Endodermal cell (in vitro differentiated cells): ENCODE measurements around the gene ZFR2. TPM values are rescaled to one million over a fixed set of nuclear protein-coding genes. Genes with fewer than 3 reads are reported as not detected.

Source experiments
- DNase-seq: peaks from one replicate; pipeline ENCODE4 v3.0.0-alpha.2; 2017
- H3K27ac ChIP-seq: 2 replicates; pipeline ENCODE4 v1.5.1; 2013; ENCODE audit warnings: mild to moderate bottlenecking, low read depth, low read length, moderate library complexity
- H3K27me3 ChIP-seq: 2 replicates; pipeline ENCODE4 v1.6.1; 2013; ENCODE audit warnings: mild to moderate bottlenecking, low read length, moderate library complexity; ENCODE audit not compliant: insufficient read depth, control insufficient read depth, poor library complexity, severe bottlenecking
- H3K36me3 ChIP-seq: 2 replicates; pipeline ENCODE4 v1.7.0; 2013; ENCODE audit warnings: mild to moderate bottlenecking, low read length, moderate library complexity; ENCODE audit not compliant: control insufficient read depth, insufficient read depth
- H3K4me1 ChIP-seq: one replicate; pipeline ENCODE4 v1.7.0; 2013; ENCODE audit warnings: low read length; ENCODE audit not compliant: control insufficient read depth, insufficient read depth
- H3K4me3 ChIP-seq: 2 replicates; pipeline ENCODE4 v1.5.1; 2013; ENCODE audit warnings: mild to moderate bottlenecking, low read length, moderate library complexity
- H3K9ac ChIP-seq: 2 replicates; pipeline ENCODE4 v1.6.1; 2013; ENCODE audit warnings: mild to moderate bottlenecking, low read length, moderate library complexity; ENCODE audit not compliant: poor library complexity, severe bottlenecking; ENCODE audit errors: extremely low read depth
- H3K9me3 ChIP-seq: 2 replicates; pipeline ENCODE4 v1.6.1; 2013; ENCODE audit warnings: mild to moderate bottlenecking, low read length, moderate library complexity; ENCODE audit not compliant: control insufficient read depth
- H3K27ac Mint-ChIP-seq: 2 replicates; pipeline ENCODE4 v1.8.0; 2020; ENCODE audit warnings: mixed read lengths
- H3K27me3 Mint-ChIP-seq: 2 replicates; pipeline ENCODE4 v1.8.0; 2021; ENCODE audit warnings: mild to moderate bottlenecking, mixed read lengths; ENCODE audit not compliant: insufficient read depth
- H3K36me3 Mint-ChIP-seq: 2 replicates; pipeline ENCODE4 v1.8.0; 2020; ENCODE audit warnings: low read depth, mixed read lengths
- H3K4me1 Mint-ChIP-seq: 2 replicates; pipeline ENCODE4 v1.8.0; 2020; ENCODE audit warnings: mixed read lengths
- H3K4me3 Mint-ChIP-seq: 2 replicates; pipeline ENCODE4 v1.8.0; 2020; ENCODE audit warnings: mild to moderate bottlenecking, moderate library complexity, mixed read lengths
- H3K9me3 Mint-ChIP-seq: 2 replicates; pipeline ENCODE4 v1.8.0; 2020; ENCODE audit warnings: mild to moderate bottlenecking, mixed read lengths
- CTCF ChIP-seq: fragments of 200-600 bp; sonication (generic); conservative IDR thresholded peaks from 2 replicates; pipeline ENCODE4 v1.5.0; 2021; ENCODE audit warnings: antibody characterized with exemption, mild to moderate bottlenecking
- WGBS, 2 experiments: methylation state at CpG; one replicate each; pipeline versions ENCODE4 v1.1.5 to v1.1.7; 2013; ENCODE audit warnings: missing lambda C conversion rate in 2 of 2, mixed read lengths in 1 of 2; ENCODE audit not compliant: insufficient coverage in 1 of 2, insufficient read length in 1 of 2; 5-methylcytosine and 5-hydroxymethylcytosine counted together
- total RNA-seq, 2 donors: library from RNA; stranded (reverse); fragmentation: NEBNext Ultra II Directional in 1 of 2; extraction: Animal tissue kit (Norgen Biotek cat#: 25700) in 1 of 2; gene quantifications; 2 replicates in 1 of 2; 3 replicates in 1 of 2; pipeline ENCODE4 v1.2.1, GENCODE V29; 2021

ZFR2 gene
- total RNA-seq, 2 donors from 2014 or later: 16.4 to 24.6 TPM

- H3K27ac ChIP-seq: no peak overlapping the region
- no peak overlapping the region for H3K4me3 ChIP-seq
- H3K36me3 ChIP-seq: peaks cover 14% of the 10 kb centered on the region
- H3K4me3 Mint-ChIP-seq: no peak overlapping the region
- no peak overlapping the region for H3K27ac Mint-ChIP-seq
- H3K9me3 ChIP-seq: peaks cover 23% of the 10 kb centered on the region
- no peaks in the 10 kb centered on the region for H3K4me1 Mint-ChIP-seq
- no peaks in the 10 kb centered on the region for H3K27me3 ChIP-seq
- no peaks in the 10 kb centered on the region for H3K4me1 ChIP-seq
- WGBS, 2 experiments: 91 to 100% methylated on average over 1 of the region's 1 CpG
- peaks cover 57% of the 10 kb centered on the region for H3K36me3 Mint-ChIP-seq
- TF ChIP-seq CTCF: no peak
- no peak overlapping the region for H3K9ac ChIP-seq
- no peak for DNase-seq
- H3K27me3 Mint-ChIP-seq: peaks cover 2% of the 10 kb centered on the region
- peaks cover 31% of the 10 kb centered on the region for H3K9me3 Mint-ChIP-seq
Observed at GRCh38 chr19:3852177-3852511, 16.7 kb downstream of the ZFR2 start.

- H3K36me3 Mint-ChIP-seq: peaks cover 54% of the 10 kb centered on the region
- Histone ChIP-seq H3K27ac (no peak overlapping the region), H3K4me3 (no peak overlapping the region)
Observed at GRCh38 chr19:3851254-3852176, 17.3 kb downstream of the ZFR2 start.

GRCh38 chr19:3850320-3850972 is 18.4 kb downstream of the ZFR2 start:
- Mint-ChIP-seq H3K27ac (no peak overlapping the region), H3K4me3 (no peak overlapping the region), H3K9me3 (peaks cover 31% of the 10 kb centered on the region), H3K27me3 (peaks cover 2% of the 10 kb centered on the region), H3K36me3 (peaks cover 47% of the 10 kb centered on the region), H3K4me1 (no peaks in the 10 kb centered on the region)
- no peak for DNase-seq
- Histone ChIP-seq H3K27me3 (no peaks in the 10 kb centered on the region), H3K9me3 (peaks cover 23% of the 10 kb centered on the region), H3K36me3 (peaks cover 14% of the 10 kb centered on the region), H3K4me3 (no peak overlapping the region), H3K9ac (no peak overlapping the region), H3K27ac (no peak overlapping the region), H3K4me1 (no peaks in the 10 kb centered on the region)
- 80 to 86% methylated on average over 4 to 6 of the region's 6 CpGs for WGBS, 2 experiments
- no peak for TF ChIP-seq CTCF

More at GRCh38 chr19:3851254-3852176, 17.3 kb downstream of the ZFR2 start:
- H3K36me3 ChIP-seq: peaks cover 14% of the 10 kb centered on the region
- H3K27me3 ChIP-seq: no peaks in the 10 kb centered on the region
- no peaks in the 10 kb centered on the region for H3K4me1 ChIP-seq
- no peak for TF ChIP-seq CTCF
- H3K9me3 ChIP-seq: peaks cover 23% of the 10 kb centered on the region
- no peak overlapping the region for H3K27ac Mint-ChIP-seq
- 95 to 97% methylated on average over 7 to 11 of the region's 11 CpGs for WGBS, 2 experiments
- H3K4me3 Mint-ChIP-seq: no peak overlapping the region
- H3K4me1 Mint-ChIP-seq: no peaks in the 10 kb centered on the region
- H3K9me3 Mint-ChIP-seq: peaks cover 31% of the 10 kb centered on the region
- peaks cover 2% of the 10 kb centered on the region for H3K27me3 Mint-ChIP-seq
- no peak for DNase-seq
- H3K9ac ChIP-seq: no peak overlapping the region
